CD4-positive, CD25-positive, alpha-beta regulatory T cell (primary cell): Measurements from ENCODE around the gene AANAT. TPM values are rescaled to one million over a fixed set of nuclear protein-coding genes. Genes with fewer than 3 reads are reported as not detected.

ENCODE experiments used
- ATAC-seq, 2 donors: fragments of 150-1000 bp; cut with Tn5 transposase; one replicate each; pipeline ENCODE4 v1.10.0; 2021; ENCODE audit warnings: low read depth in 2 of 2, moderate number of reproducible peaks in 2 of 2, moderate library complexity in 1 of 2
- DNase-seq, 3 donors: peaks; one replicate each; pipeline versions ENCODE4 v3.0.0 to v3.0.0-alpha.2; 2012 to 2022; ENCODE audit warnings: mixed read lengths in 1 of 3
- H3K27ac ChIP-seq: one replicate; pipeline ENCODE4 v1.7.0; 2013; ENCODE audit warnings: mild to moderate bottlenecking, low read length; ENCODE audit not compliant: insufficient read depth, poor library complexity, severe bottlenecking
- H3K27me3 ChIP-seq: one replicate; pipeline ENCODE4 v1.7.0; 2013; ENCODE audit warnings: low read length; ENCODE audit not compliant: control insufficient read depth, insufficient read depth
- H3K36me3 ChIP-seq: one replicate; pipeline ENCODE4 v1.7.0; 2013; ENCODE audit warnings: mild to moderate bottlenecking, low read length, moderate library complexity; ENCODE audit not compliant: control insufficient read depth, insufficient read depth
- H3K4me1 ChIP-seq: 2 replicates; pipeline ENCODE4 v1.7.0; 2013; ENCODE audit warnings: mild to moderate bottlenecking, low read length; ENCODE audit not compliant: insufficient read depth, control insufficient read depth, poor library complexity, severe bottlenecking
- H3K4me3 ChIP-seq: one replicate; pipeline ENCODE4 v1.7.0; 2013; ENCODE audit warnings: low read depth, mild to moderate bottlenecking, low read length, moderate library complexity
- H3K9me3 ChIP-seq, 2 experiments: 1 replicate in 1 of 2; 2 replicates in 1 of 2; pipeline ENCODE4 v1.7.0; 2013; ENCODE audit warnings: low read length in 2 of 2, mild to moderate bottlenecking in 1 of 2, moderate library complexity in 1 of 2; ENCODE audit not compliant: control insufficient read depth in 2 of 2
- H3K27ac Mint-ChIP-seq, 3 donors: one replicate each; pipeline ENCODE4 v1.8.0; 2020 to 2022; ENCODE audit warnings: mild to moderate bottlenecking in 3 of 3, mixed read lengths in 3 of 3, moderate library complexity in 2 of 3
- H3K27me3 Mint-ChIP-seq: one replicate; pipeline ENCODE4 v1.8.0; 2022; ENCODE audit warnings: mild to moderate bottlenecking, mixed read lengths
- H3K36me3 Mint-ChIP-seq: one replicate; pipeline ENCODE4 v1.8.0; 2020; ENCODE audit warnings: mixed read lengths
- H3K4me1 Mint-ChIP-seq, 4 donors: one replicate each; pipeline ENCODE4 v1.8.0; 2020 to 2022; ENCODE audit warnings: mixed read lengths in 4 of 4, mild to moderate bottlenecking in 1 of 4
- H3K4me3 Mint-ChIP-seq, 4 donors: one replicate each; pipeline ENCODE4 v1.8.0; 2020 to 2022; ENCODE audit warnings: mild to moderate bottlenecking in 4 of 4, mixed read lengths in 4 of 4, moderate library complexity in 3 of 4
- H3K9me3 Mint-ChIP-seq, 7 donors: one replicate each; pipeline ENCODE4 v1.8.0; 2020 to 2022; ENCODE audit warnings: mixed read lengths in 7 of 7, mild to moderate bottlenecking in 3 of 7, moderate library complexity in 2 of 7
- polyA plus RNA-seq, 4 donors: library from polyadenylated mRNA; unstranded; fragments of 300-500 nt; fragmentation: Illumina TruSeq; gene quantifications; one replicate each; pipeline ENCODE4 v1.2.3, GENCODE V29; 2021
- total RNA-seq: library from RNA; stranded (reverse); gene quantifications from one replicate; pipeline ENCODE4 v1.2.3, GENCODE V29; 2022

The AANAT gene
- total and polyA plus RNA-seq, 5 donors from 2014 or later, result not detected

- peaks cover 0 to 1% (median 0%) of the 10 kb centered on the region in 7 donors for H3K9me3 Mint-ChIP-seq
- H3K27ac Mint-ChIP-seq, result peak overlapping the region in 1 of 3 donors; percentile 26
- H3K27ac ChIP-seq, result no peak overlapping the region
- H3K4me1 Mint-ChIP-seq, result peaks cover 8 to 26% (median 22%) of the 10 kb centered on the region in 4 donors
- no peaks in the 10 kb centered on the region for H3K27me3 Mint-ChIP-seq
- ATAC-seq (no peak), DNase-seq (no peak)
- peaks cover 8% of the 10 kb centered on the region for H3K36me3 Mint-ChIP-seq
- H3K36me3 ChIP-seq, result no peaks in the 10 kb centered on the region
- no peaks in the 10 kb centered on the region for H3K27me3 ChIP-seq
- no peak overlapping the region for H3K4me3 Mint-ChIP-seq
- no peaks in the 10 kb centered on the region for H3K9me3 ChIP-seq
- H3K4me1 ChIP-seq, result no peaks in the 10 kb centered on the region
- no peak overlapping the region for H3K4me3 ChIP-seq
Measured at GRCh38 chr17:76427501-76428231, 39.7 kb upstream of the AANAT start.

- no peaks in the 10 kb centered on the region for H3K27me3 ChIP-seq
- ATAC-seq, result no peak
- H3K36me3 Mint-ChIP-seq, result peaks cover 5% of the 10 kb centered on the region
- H3K27me3 Mint-ChIP-seq, result no peaks in the 10 kb centered on the region
- H3K4me3 ChIP-seq, result no peak overlapping the region
- peaks cover 0 to 1% (median 0%) of the 10 kb centered on the region in 7 donors for H3K9me3 Mint-ChIP-seq
- no peak overlapping the region for H3K4me3 Mint-ChIP-seq
- DNase-seq, result no peak
- no peaks in the 10 kb centered on the region for H3K4me1 ChIP-seq
- peaks cover 8 to 27% (median 20%) of the 10 kb centered on the region in 4 donors for H3K4me1 Mint-ChIP-seq
- no peaks in the 10 kb centered on the region for H3K36me3 ChIP-seq
- H3K27ac ChIP-seq, result no peak overlapping the region
- H3K9me3 ChIP-seq, result no peaks in the 10 kb centered on the region
- peak overlapping the region in 1 of 3 donors; percentile 56 for H3K27ac Mint-ChIP-seq
Measured at GRCh38 chr17:76428511-76428910, 38.9 kb upstream of the AANAT start.

- no peak overlapping the region for H3K27ac ChIP-seq
- peaks cover 0 to 1% (median 0%) of the 10 kb centered on the region in 7 donors for H3K9me3 Mint-ChIP-seq
- no peaks in the 10 kb centered on the region for H3K4me1 ChIP-seq
- no peak overlapping the region for H3K4me3 ChIP-seq
- H3K27ac Mint-ChIP-seq, result peak overlapping the region in 1 of 3 donors; percentile 54
- H3K27me3 ChIP-seq, result no peaks in the 10 kb centered on the region
- H3K9me3 ChIP-seq, result no peaks in the 10 kb centered on the region
- peaks cover 9% of the 10 kb centered on the region for H3K36me3 ChIP-seq
- H3K27me3 Mint-ChIP-seq, result no peaks in the 10 kb centered on the region
- peaks cover 13% of the 10 kb centered on the region for H3K36me3 Mint-ChIP-seq
- ATAC-seq (no peak), DNase-seq (no peak)
- H3K4me1 Mint-ChIP-seq, result peaks cover 7 to 28% (median 22%) of the 10 kb centered on the region in 4 donors
- no peak overlapping the region for H3K4me3 Mint-ChIP-seq
Measured at GRCh38 chr17:76431509-76431908, 35.9 kb upstream of the AANAT start.

GRCh38 chr17:76432004-76432403 lies 35.4 kb upstream of the AANAT start:
- no peaks in the 10 kb centered on the region for H3K9me3 ChIP-seq
- DNase-seq (no peak), ATAC-seq (no peak)
- Mint-ChIP-seq H3K36me3 (peaks cover 13% of the 10 kb centered on the region), H3K4me3 (no peak overlapping the region), H3K27me3 (no peaks in the 10 kb centered on the region), H3K27ac (peak overlapping the region in 1 of 3 donors; percentile 54), H3K9me3 (peaks cover 0 to 1% (median 0%) of the 10 kb centered on the region in 7 donors), H3K4me1 (peaks cover 2 to 26% (median 20%) of the 10 kb centered on the region in 4 donors)
- H3K27me3 ChIP-seq, result no peaks in the 10 kb centered on the region
- H3K4me3 ChIP-seq, result no peak overlapping the region
- H3K4me1 ChIP-seq, result no peaks in the 10 kb centered on the region
- no peak overlapping the region for H3K27ac ChIP-seq
- H3K36me3 ChIP-seq, result peaks cover 9% of the 10 kb centered on the region

- ATAC-seq (no peak), DNase-seq (peak in 1 of 3 donors; percentile 39)
- Mint-ChIP-seq H3K27ac (peak overlapping the region in 1 of 3 donors; percentile 60), H3K4me3 (no peak overlapping the region), H3K36me3 (peaks cover 13% of the 10 kb centered on the region), H3K27me3 (no peaks in the 10 kb centered on the region), H3K9me3 (peaks cover 0 to 1% (median 0%) of the 10 kb centered on the region in 7 donors), H3K4me1 (peaks cover 0 to 28% (median 17%) of the 10 kb centered on the region in 4 donors)
- Histone ChIP-seq H3K9me3 (no peaks in the 10 kb centered on the region), H3K27me3 (no peaks in the 10 kb centered on the region), H3K4me1 (no peaks in the 10 kb centered on the region), H3K4me3 (no peak overlapping the region), H3K27ac (no peak overlapping the region), H3K36me3 (peaks cover 9% of the 10 kb centered on the region)
Measured at GRCh38 chr17:76432712-76433336, 34.6 kb upstream of the AANAT start.

DNA sequence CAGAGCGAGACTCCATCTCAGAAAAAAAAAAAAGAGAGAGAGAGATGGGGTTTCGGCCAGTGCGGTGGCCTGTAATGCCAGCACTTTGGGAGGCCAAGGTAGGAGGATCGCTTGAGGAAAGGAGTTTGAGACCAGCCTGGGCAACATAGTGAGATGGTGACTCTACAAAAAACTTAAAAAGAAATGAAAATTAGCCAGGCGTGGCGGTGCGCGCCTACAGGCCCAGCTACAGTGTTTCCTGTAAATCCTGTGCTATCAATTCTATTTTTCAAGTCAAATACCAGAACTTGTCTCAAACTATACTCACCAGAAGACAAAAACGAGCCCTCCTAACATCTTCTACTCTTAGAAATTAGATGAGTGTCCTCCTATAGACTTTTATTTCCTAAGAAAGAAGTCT lies 33.7 kb upstream of the AANAT start:
- Histone ChIP-seq H3K4me3 (no peak overlapping the region), H3K4me1 (no peaks in the 10 kb centered on the region), H3K27ac (no peak overlapping the region), H3K27me3 (no peaks in the 10 kb centered on the region), H3K36me3 (peaks cover 9% of the 10 kb centered on the region), H3K9me3 (no peaks in the 10 kb centered on the region)
- no peak overlapping the region for H3K4me3 Mint-ChIP-seq
- peaks cover 0 to 33% (median 12%) of the 10 kb centered on the region in 4 donors for H3K4me1 Mint-ChIP-seq
- H3K27me3 Mint-ChIP-seq, result no peaks in the 10 kb centered on the region
- no peak for ATAC-seq
- no peak overlapping the region for H3K27ac Mint-ChIP-seq
- H3K36me3 Mint-ChIP-seq, result peaks cover 13% of the 10 kb centered on the region
- no peak for DNase-seq
- peaks cover 0 to 1% (median 0%) of the 10 kb centered on the region in 7 donors for H3K9me3 Mint-ChIP-seq

- Mint-ChIP-seq H3K4me3 (no peak overlapping the region), H3K27ac (no peak overlapping the region), H3K27me3 (no peaks in the 10 kb centered on the region), H3K9me3 (peaks cover 0 to 1% (median 0%) of the 10 kb centered on the region in 7 donors), H3K4me1 (peaks cover 7 to 39% (median 18%) of the 10 kb centered on the region in 4 donors), H3K36me3 (peaks cover 14% of the 10 kb centered on the region)
- H3K9me3 ChIP-seq, result no peaks in the 10 kb centered on the region
- H3K27ac ChIP-seq, result no peak overlapping the region
- no peaks in the 10 kb centered on the region for H3K4me1 ChIP-seq
- no peak overlapping the region for H3K4me3 ChIP-seq
- no peak for DNase-seq
- H3K27me3 ChIP-seq, result no peaks in the 10 kb centered on the region
- ATAC-seq, result no peak
- H3K36me3 ChIP-seq, result peaks cover 9% of the 10 kb centered on the region
Measured at GRCh38 chr17:76434870-76435269, 32.5 kb upstream of the AANAT start.
